Measurements from ENCODE around the gene HMCN1. TPM values are rescaled to one million over a fixed set of nuclear protein-coding genes. Genes with fewer than 3 reads are reported as not detected.

Gene HMCN1
- total RNA-seq, 1 experiment from 2014 or later = 0.31 TPM

DNA sequence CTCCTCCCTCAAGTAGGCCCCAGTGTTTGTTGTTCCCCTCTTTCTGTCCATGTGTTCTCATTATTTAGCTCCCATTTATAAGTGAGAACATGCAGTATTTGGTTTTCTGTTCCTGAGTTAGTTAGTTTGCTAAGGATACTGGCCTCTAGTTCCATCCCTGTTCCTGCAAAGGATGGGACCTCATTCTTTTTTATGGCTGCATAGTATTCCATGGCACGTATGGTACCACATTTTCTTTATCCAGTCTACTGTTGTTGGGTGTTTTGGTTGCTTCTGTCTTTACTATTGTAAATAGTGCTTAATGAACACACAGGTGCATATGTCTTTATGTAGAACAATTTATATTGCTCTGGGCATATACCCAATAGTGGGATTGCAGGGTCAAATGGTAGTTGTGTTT, 408.0 kb downstream of the HMCN1 start:
- no peaks in the 10 kb centered on the region for H3K79me2 ChIP-seq (ENCODE audit: low read depth)
- no peaks in the 10 kb centered on the region for H3K27me3 ChIP-seq (ENCODE audit: insufficient read depth, low read depth)
- ChIA-PET CTCF (no interaction called here), POLR2A (ENCODE audit: unreplicated experiment) (no interaction called here)
- H3K4me1 ChIP-seq (replicated peaks; ENCODE audit: insufficient read depth) = no peaks in the 10 kb centered on the region
- no peak overlapping the region for H2AFZ ChIP-seq
- no peak for TF ChIP-seq EZH2 (IDR thresholded peaks at IDR 0.05; ENCODE audit: low read depth)
- TF ChIP-seq, protein P1, sequence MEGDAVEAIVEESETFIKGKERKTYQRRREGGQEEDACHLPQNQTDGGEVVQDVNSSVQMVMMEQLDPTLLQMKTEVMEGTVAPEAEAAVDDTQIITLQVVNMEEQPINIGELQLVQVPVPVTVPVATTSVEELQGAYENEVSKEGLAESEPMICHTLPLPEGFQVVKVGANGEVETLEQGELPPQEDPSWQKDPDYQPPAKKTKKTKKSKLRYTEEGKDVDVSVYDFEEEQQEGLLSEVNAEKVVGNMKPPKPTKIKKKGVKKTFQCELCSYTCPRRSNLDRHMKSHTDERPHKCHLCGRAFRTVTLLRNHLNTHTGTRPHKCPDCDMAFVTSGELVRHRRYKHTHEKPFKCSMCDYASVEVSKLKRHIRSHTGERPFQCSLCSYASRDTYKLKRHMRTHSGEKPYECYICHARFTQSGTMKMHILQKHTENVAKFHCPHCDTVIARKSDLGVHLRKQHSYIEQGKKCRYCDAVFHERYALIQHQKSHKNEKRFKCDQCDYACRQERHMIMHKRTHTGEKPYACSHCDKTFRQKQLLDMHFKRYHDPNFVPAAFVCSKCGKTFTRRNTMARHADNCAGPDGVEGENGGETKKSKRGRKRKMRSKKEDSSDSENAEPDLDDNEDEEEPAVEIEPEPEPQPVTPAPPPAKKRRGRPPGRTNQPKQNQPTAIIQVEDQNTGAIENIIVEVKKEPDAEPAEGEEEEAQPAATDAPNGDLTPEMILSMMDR (conservative IDR thresholded peaks at IDR 0.05) = no peak
- no peak overlapping the region for H3K27ac ChIP-seq
- no peaks in the 10 kb centered on the region for H3K9me3 ChIP-seq (ENCODE audit: insufficient read depth, low read depth)
- no TSS peak for BruUV-seq (replicated peaks)
- no peaks in the 10 kb centered on the region for H3F3A ChIP-seq (ENCODE audit: insufficient read depth, low read depth)
- no peak overlapping the region for H3K4me2 ChIP-seq
- H3K9me2 ChIP-seq (ENCODE audit: insufficient read depth) = no peaks in the 10 kb centered on the region
- intact Hi-C loops (cut with micrococcal nuclease; ENCODE audit: unreplicated experiment) = no loop called here
- no peaks in the 10 kb centered on the region for H3K36me3 ChIP-seq (ENCODE audit: low read depth)
- no peak overlapping the region for H3K4me3 ChIP-seq
- H4K20me1 ChIP-seq (ENCODE audit: insufficient read depth) = no peaks in the 10 kb centered on the region
- no peak for DNase-seq

DNA sequence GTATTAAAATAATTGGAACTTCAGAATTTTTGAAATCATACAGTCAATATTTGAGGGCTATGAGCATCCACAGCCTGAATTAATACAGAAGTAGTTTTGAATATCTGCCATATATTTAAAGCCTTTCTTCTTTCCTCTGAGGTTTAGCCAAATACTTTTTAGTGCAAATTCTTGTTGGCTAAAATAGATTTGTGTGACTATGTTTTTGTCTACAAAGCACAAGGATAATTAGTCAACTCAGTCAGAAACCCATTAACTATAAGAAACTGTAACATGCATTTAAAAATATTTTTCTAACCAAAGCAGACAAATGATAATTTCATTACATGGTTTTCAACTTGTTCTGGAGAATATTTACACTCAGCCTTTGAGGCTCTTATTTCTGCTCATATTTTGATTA, 408.7 kb downstream of the HMCN1 start:
- H3K79me2 ChIP-seq (ENCODE audit: low read depth) = no peaks in the 10 kb centered on the region
- BruUV-seq (replicated peaks) = no TSS peak
- ChIA-PET CTCF (no interaction called here), POLR2A (ENCODE audit: unreplicated experiment) (no interaction called here)
- H3K4me1 ChIP-seq (replicated peaks; ENCODE audit: insufficient read depth) = no peaks in the 10 kb centered on the region
- no peaks in the 10 kb centered on the region for H3K36me3 ChIP-seq (ENCODE audit: low read depth)
- H3K4me2 ChIP-seq = no peak overlapping the region
- H3K27ac ChIP-seq = no peak overlapping the region
- no peaks in the 10 kb centered on the region for H4K20me1 ChIP-seq (ENCODE audit: insufficient read depth)
- intact Hi-C loops (cut with micrococcal nuclease; ENCODE audit: unreplicated experiment) = no loop called here
- H3K9me2 ChIP-seq (ENCODE audit: insufficient read depth) = no peaks in the 10 kb centered on the region
- DNase-seq = no peak
- no peaks in the 10 kb centered on the region for H3F3A ChIP-seq (ENCODE audit: insufficient read depth, low read depth)
- TF ChIP-seq EZH2 (IDR thresholded peaks at IDR 0.05; ENCODE audit: low read depth) = no peak
- TF ChIP-seq, protein P1 (conservative IDR thresholded peaks at IDR 0.05) = no peak
- no peaks in the 10 kb centered on the region for H3K9me3 ChIP-seq (ENCODE audit: insufficient read depth, low read depth)
- H3K27me3 ChIP-seq (ENCODE audit: insufficient read depth, low read depth) = no peaks in the 10 kb centered on the region
- no peak overlapping the region for H3K4me3 ChIP-seq
- no peak overlapping the region for H2AFZ ChIP-seq

DNA sequence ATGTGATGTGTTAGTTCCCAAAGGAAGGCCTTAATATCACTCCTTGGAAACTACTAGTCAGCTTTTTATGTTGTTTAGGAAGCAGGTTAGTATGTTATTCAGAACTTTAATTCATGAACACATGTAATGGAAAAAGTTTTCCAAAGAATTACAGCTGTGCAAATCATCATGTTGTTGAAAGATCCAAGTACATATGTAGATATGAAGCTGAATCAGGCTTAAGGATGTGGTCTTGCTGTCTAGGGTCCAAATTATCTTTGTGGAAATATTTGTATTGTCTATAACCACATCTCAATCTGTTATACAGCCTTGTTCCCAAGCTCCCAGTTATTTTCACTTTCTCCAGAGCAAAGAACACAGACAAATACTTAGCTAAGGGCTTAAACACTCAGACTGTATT, 409.3 kb downstream of the HMCN1 start:
- Histone ChIP-seq H3K4me1 (replicated peaks; ENCODE audit: insufficient read depth) (no peaks in the 10 kb centered on the region), H3K36me3 (ENCODE audit: low read depth) (no peaks in the 10 kb centered on the region), H3K4me2 (no peak overlapping the region), H3K9me3 (ENCODE audit: insufficient read depth, low read depth) (no peaks in the 10 kb centered on the region), H3K9me2 (ENCODE audit: insufficient read depth) (no peaks in the 10 kb centered on the region), H4K20me1 (ENCODE audit: insufficient read depth) (no peaks in the 10 kb centered on the region), H3F3A (ENCODE audit: insufficient read depth, low read depth) (no peaks in the 10 kb centered on the region), H2AFZ (no peak overlapping the region), H3K27ac (no peak overlapping the region), H3K79me2 (ENCODE audit: low read depth) (no peaks in the 10 kb centered on the region), H3K27me3 (ENCODE audit: insufficient read depth, low read depth) (no peaks in the 10 kb centered on the region), H3K4me3 (no peak overlapping the region)
- intact Hi-C loops (cut with micrococcal nuclease; ENCODE audit: unreplicated experiment) = no loop called here
- ChIA-PET CTCF (no interaction called here), POLR2A (ENCODE audit: unreplicated experiment) (no interaction called here)
- TF ChIP-seq, protein P1 (conservative IDR thresholded peaks at IDR 0.05) = no peak
- no peak for TF ChIP-seq EZH2 (IDR thresholded peaks at IDR 0.05; ENCODE audit: low read depth)
- no TSS peak for BruUV-seq (replicated peaks)
- no peak for DNase-seq
